HG02884 (cell line): ENCODE data around the gene TRIM26.

ENCODE experiments used
- ATAC-seq: cut with Tn5 transposase; IDR thresholded peaks from one replicate; pipeline ENCODE4 v1.9.1; 2021; ENCODE audit warnings: mild to moderate bottlenecking, moderate library complexity; ENCODE audit not compliant: unreplicated experiment

TRIM26 gene

DNA sequence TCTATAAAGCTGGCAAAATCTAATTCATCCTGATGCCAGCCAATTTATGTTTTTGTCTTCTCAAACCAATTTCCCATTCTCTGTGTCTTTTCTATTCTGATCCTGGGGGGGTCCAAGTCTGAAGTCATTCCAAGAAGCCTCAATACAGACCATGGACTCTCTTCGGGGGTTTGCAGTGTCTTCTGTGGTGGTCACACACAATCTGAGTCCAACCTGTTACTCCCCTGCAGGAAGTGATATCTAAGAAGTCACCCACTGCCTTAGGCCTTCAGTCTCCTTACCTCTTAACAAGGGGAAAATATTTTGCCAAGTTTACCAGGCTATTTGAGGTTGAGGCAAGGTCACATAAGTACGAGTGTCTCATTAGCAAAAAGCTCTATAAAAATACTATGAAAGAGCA is 1.9 kb downstream of the TRIM26 start:
- ATAC-seq: no peak

DNA sequence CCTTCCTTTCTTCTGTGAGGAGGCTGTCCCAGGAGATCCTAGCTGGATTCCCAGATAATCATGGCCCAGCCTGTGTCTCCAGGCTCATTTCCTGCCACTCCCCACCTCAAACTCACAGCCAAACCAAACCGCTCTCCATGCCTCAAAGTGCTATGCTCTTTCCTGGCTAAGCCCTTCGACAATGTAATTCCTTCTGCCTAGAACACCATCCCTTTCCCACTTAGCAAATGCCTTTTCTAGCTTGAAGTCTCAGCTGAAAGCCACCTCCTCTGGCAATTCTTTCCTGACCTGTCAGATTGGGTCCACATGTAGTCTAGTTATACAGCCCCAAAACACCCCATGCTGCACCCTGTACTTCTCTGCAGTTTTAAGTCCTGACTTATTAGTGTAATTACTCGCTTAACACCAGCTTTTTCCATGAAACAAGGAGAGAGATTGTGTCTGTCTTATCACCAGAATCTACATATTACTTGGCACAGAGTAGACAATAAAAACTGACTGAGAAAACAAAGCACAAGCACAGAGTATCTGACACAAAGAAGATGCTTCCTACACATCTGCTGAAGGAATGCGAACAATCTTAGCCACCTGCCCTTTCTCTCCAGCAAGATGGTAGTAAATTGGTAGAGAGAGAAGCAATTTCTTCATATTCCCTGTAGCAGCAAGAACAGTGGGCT is 5.4 kb downstream of the TRIM26 start:
- no peak for ATAC-seq

DNA sequence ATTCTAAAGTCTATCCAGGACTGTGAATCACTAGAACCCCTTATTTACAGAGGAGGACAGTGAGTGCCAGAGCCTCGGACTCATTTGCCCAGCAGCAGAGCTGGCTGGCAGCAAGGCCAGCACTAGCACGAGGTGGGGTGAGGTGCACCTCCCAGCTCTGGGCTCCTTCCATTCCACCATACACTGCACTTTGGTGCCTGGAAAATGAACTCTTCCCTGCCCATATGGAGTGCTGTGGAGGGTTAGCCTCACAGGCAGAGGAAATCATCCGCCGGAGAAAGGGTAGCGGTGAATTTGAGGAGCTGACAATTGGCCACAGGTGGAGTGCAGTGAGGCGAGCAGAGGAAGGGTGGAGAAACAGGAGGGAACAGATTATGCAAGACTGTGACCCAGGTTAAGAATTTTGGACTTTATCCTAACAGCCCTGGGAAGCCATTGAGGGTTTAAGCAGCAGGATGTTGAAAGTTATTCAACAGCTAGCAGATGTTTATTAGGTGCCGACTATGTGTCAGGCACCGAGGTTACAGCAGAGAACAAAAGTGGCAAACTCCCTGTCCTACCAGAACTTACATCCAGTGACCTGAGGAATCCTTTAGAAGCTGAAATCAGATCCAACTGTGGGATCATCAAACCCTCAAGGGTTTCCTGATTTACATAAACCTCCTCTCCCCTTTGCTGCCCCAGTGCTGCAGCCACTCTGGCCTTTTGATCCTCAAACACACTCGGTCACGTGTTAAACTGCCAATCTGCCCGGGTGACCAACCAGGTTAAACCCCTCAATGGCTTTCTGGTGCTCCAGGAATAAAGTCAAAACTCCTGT is 6.2 kb downstream of the TRIM26 start:
- ATAC-seq: no peak

DNA sequence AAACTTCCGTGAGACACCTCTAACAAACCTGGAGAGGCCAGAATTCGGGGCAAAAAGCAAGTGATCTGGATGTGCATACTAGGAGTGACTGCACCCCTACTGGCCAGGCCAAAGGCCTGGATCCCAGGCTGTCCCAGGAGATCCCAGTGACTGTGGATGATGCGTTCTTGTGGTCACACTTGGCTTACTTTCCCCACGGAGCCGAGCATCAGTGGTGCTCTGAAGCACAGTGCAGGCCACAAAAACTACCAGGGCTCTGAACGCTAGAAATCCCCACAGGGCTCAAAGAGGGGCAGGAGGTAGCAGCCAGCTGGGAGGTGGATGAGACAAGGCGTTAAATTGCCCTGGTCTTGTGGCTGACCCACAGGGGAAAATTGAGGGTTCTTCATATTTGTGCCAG is 7.1 kb downstream of the TRIM26 start:
- ATAC-seq: no peak

DNA sequence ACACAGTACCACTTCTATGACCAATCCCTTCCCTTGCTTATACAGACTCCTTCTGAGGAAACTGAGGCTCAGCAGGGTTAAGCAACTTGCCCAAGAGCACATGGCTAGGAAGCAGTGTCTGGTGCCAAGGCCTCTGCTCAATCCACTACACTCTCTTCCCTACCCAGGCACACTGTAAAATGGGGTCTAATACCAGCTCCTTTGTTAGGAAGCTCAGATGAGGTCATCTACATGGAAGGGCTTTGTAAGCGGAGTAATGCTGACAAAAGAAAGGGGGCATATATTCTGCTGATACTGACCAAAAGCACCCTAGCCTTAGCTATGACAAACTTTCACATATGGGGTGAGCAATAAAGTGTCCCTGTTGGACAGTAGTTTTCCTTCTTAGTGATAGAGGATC is 9.1 kb downstream of the TRIM26 start:
- ATAC-seq: no peak

DNA sequence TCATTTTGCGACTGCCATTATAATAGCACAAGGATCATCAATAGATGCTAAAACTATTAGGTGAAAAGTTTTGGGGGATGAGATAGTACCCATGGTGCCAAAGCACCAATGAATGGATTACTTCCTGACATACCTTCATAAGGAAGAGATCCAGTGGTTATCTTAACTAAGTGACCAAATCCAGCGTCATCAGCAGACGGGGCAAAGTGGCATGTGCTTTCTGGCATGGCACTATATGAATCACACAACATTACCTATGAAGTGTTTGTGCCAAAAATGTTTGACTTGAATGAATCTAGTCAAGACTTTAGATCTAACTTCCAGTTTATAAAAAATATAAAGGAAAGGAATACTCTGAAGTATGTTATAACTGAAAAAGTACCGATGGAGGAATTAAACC is 10.8 kb downstream of the TRIM26 start:
- no peak for ATAC-seq

DNA sequence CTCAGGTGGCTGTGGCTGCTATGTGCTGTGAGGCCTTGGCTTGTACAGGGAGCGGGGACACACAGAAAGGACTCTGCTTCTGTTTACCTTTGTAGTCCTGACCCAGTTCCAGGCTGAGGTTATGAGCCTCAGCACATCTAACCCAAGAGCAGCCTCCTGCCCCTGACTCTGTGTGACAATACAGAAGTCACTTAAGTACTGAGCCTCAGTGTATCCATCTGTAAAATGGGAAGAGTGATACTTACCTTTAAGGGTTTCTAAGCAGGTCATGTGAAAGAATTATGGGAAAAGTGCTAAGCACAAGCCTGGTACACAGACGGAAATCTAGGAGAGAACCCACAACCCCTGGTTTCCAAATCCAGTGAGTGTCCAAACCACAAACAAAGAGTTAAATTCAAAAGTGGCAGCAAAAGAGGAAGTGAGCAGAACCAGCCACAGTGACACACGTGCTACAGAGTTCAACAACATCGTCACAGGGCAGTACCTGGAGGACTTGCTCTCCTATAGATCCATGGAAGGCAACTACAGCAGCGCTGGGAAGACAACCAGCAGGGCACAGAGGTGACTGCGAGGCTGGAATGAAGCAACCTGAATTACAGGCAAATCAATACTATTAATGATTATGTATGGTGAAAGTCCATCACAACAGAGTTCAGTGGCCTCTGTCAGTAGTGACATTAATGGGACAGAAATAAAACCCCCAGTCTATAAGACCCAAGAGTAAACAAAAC is 12.5 kb downstream of the TRIM26 start:
- ATAC-seq: no peak

DNA sequence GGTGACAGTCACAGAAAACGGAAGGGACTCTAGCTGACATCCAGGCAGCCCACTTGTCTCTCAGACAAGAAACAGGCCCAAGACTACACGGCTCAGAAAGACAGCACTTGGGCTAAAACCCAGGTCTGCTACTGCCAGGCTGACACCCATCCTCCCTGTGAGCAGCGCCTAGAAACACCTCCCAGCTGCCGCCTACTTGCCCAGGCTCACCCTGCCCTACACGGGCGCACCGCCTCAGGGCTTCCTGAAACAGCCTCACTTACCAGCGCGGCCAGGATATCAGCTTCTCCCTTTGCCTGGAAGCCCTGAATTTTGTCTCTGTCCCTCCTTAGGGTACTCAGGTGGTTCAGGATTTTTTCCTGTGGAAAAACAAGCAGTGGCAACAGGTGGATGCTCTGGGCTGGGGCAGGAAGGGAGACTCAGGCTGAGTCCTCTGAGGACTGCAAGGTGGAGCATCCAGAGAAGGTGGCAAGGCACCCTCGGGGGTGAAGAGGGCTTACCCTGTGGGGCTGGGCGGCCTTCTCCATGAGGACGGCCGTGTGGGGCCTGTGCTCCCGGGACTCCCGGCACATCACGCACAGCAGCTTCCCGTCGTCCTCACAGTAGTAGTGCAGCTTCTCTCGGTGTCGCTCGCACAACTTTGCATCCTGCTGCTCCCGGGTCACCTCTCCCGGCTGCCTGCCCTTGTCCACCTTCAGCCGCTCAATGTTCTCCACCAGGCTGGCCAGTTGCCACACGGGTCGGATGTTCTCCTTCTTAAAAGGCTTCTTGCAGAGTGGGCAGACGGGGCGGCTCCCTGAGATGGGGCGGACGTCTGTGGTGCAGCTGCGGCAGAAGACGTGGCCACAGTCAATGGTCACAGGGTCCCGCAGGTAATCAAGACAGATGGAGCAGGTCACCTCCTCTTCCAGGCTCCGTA is 14.8 kb downstream of the TRIM26 start:
- ATAC-seq: no peak

DNA sequence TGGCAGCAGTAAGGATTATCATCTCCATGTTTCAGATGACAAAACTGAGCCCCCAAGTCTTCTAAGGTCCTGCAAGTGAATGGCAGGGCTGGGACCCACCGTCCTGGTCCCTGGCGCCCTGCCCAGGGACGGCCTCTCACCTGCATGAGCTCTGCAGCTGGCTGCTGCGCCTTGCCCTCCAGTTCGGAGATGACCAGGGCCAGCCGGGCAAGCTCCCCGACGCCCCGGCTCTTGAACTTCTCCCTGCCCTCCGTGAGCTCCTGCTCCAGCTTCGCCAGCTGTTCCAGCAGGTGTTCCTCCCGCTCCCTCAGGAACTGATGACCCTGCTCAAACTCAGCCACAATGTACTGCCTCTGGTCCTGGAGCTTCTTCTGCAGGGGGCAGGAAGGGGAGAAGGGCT is 16.8 kb downstream of the TRIM26 start:
- no peak for ATAC-seq

DNA sequence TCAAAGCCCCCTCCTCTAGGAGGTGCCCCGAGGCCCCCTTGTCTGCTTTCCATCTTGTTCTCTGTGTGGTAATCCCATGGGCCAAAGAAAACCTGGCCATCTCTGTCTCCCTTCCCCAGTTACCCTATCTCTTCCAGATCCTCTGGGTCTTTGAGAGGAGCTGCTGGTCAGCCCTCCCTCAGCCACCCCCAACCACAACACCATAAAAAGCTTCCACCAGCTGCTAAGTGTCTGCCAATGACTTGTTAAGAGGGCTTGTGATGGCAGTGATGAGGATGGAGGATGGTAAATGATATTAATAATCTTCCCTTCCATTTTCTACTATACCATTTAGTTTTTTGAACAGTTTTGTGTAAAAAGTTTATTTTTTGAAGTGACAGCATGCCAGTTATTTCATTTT is 17.3 kb downstream of the TRIM26 start:
- ATAC-seq: no peak

DNA sequence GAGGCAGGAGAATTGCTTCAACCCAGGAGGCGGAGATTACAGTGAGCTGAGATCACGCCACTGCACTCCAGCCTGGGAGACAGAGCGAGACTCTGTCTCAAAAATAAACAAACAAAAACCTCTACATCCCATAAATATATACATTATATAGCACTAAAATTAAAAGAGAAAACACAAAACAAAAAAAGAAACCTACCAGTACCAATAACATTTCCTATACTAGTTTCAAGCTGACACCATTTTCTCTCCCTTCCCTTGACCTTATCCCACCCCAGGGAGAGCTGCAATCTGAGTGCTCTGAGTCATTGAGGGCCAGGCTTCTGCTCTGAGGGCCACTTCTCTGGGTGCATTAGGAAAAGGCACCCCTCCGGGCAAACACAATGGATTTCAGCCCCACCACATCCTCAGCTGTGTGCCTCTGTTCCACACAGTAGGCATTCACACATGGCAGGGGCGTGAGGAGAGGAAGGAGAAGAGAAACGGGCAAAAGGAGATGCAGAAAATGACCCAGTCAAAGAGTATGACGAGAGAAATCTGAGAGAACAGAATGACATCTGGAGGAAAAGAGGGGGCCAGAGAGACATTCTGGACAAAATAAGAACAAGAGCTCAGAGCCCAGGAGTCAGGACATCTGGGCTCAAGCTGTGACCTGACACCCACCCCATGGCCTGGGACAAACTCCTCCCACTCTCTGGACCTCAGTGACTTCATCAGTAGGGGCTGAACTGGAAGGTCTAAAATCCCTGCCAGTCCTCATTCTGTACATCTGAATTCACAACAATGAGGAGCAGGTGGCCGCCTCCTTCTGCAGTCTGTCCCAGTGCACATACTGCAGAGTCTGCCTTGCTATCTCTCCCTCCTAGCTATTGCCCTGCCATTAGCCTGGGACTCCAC is 18.2 kb downstream of the TRIM26 start:
- ATAC-seq: no peak

DNA sequence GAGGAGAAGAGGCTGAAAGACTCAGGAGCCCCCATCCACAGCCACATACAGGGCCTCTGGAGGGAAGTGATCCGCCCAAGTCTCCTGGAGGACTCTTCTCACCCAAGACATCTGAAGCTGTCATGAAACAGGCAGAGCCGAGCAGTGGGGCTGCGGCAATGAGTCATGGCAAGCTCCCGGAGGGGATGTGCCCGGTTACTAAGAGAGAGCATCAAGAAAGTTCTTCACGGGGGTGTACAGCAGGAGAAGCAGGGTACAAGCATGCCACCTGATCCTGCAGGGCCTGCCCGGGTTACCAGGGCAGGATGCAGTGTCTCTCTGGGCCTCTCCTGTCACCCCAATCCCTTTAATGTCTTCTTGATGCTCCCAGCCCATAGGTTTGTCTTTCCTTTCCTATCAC is 21.1 kb downstream of the TRIM26 start:
- ATAC-seq: no peak

DNA sequence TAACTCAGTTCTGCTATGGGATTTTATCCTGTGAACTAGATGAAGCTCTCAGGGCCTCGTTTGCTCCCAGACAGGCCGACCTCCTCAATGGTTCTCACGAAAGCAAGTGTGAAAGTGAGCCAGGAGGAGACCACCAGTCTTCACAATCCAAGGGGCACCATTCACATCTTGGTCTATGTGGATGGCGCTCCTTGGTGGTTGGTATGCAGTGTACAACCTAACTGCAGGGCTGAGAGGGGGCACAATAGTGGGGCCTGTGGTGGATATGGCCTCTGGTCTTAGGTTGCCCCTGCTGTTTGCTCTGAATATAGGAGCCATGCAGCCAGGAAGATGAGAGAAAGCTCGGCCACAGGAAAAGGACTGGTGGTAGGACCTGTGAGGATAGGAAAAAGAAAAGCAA is 24.7 kb downstream of the TRIM26 start:
- ATAC-seq: no peak

DNA sequence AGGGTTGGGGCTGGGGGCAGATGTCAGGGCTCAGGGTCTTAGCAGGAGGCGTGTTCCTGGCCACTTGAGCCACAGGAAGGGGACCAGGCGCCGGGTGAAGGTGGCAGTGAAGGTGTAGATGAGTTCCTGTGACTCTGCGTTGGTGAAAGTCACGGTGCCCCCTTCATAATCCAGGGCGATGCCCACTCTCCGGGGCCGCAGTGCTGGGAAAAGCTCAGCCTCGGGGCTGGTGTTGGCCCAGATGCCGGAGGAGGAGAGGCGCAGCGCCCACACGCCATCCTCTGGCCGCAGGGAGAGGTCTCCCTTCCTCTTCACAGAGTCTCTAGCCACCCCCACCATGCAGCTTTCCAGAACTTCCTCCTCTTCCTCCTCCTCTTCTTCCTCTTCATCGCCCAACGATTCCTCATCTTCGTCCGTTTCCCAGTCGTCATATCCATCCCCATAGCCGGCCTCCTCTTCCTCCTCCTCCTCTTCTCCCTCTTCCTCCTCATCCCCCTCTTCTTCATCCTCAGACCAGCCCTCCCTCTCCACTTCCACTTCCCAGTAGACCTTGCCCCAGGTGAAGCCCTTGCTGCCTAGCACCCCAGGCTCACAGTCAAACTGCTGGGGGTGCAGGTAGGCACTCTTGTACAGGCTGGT is 27.2 kb downstream of the TRIM26 start:
- no peak for ATAC-seq

DNA sequence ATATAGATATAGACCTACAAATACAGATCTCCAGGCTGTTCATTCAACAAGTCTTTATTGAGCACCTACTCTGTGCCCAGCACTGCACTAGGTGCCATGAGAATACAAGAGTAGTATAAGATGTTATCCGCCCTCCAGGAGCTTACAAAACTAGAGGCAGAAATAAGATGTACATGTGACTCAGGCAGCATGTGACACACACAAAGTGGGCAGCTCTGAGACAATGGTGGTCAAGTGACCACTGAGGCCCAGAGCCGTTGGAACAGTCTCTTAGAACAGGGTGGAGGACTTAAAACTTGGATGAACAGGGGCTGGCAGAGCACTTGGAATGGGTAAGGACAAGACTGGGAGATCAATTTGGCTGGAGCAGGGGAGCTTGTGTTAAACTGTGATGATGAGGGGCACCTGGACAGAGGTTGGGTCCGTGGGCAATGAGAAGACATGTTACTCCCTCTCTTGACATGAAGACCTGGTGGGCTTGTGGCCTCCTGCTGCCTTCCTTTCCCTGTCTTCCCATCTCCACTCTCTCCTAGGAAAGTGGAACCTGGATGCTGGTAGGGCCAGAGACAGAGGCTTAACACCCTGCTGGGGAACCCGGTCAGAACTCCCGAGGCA is 28.7 kb downstream of the TRIM26 start:
- ATAC-seq: no peak

DNA sequence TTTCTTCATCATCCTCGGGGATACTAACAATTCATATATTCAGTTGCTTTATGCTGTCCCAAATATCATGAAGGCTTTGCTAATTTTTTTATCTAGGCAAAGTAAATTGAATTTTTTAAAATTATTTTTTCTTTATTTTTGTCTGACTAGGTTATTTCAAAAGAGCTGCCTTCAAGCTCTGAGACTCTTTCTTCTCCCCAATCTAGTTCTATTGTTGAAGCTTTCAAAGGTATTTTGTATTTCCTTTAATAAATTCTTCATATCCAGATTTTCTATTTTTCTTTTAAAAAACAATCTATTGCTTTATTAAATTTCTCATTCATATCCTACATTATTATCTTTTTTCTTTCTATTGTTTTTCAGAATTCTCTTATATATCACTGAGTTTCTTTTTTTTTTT is 33.1 kb downstream of the TRIM26 start:
- no peak for ATAC-seq

DNA sequence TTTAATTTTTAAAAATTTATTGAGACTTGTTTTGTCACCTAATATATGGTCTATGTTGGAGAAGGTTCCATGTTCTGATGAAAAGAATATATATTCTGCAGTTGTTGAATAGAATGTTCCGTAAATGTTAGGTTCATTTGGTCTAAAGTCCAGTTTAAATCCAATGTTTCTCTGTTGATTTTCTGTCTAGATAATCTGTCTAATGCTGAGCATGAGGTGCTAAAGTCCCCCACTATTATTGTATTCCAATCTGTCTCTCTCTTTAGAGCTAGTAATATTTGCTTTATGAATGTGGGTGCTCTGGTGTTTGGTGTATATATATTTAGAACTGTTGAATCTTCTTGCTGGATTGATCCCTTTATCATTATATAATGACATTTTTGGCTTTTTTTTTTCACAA is 34.4 kb downstream of the TRIM26 start:
- ATAC-seq: no peak

DNA sequence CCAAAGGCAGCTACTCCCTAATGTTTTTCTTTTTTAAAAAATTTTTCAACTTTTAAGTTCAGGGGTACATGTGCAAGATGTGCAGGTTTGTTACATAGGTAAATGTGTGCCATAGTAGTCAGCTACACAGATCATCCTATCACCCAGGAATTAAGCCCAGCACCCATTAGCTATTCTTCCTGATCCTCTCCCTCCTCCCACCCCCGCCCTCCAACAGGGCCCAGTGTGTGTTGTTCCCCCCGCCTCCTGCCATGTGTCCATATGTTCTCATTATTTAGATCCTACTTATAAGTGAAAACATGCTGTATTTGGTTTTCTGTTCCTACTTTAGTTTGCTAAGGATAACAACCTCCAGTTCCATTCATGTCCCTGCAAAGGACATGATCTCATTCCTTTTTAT is 37.4 kb downstream of the TRIM26 start:
- no peak for ATAC-seq

DNA sequence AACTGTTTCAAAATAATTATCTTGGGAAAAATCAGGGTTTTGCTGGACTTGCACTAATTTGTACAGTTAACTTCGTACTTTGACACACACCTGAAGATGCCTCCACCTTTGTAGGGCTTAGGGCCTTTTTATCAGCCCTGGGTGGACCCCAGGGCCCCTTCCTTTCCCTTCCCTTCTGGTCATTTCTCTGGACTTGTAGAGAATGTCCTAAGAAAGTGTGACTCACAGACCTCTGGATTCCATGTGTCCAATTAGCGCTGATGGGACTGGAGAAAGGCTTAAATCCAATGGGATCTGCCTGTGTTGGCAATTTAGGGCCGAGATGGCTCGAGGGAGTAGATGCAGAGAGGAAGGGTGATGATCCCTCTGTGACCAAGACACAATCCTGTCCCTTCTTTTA is 40.5 kb downstream of the TRIM26 start:
- ATAC-seq: no peak
